HG02623 (cell line): Measurements from ENCODE around the gene USP25.

Experiments
- ATAC-seq: cut with Tn5 transposase; IDR thresholded peaks from one replicate; pipeline ENCODE4 v1.9.1; 2021; ENCODE audit warnings: moderate library complexity; ENCODE audit not compliant: unreplicated experiment

USP25 gene

GRCh38 chr21:15853126-15853525, 123.3 kb downstream of the USP25 start:
- ATAC-seq, result no peak

GRCh38 chr21:15856813-15857212, 127.0 kb downstream of the USP25 start:
- ATAC-seq, result no peak

- no peak for ATAC-seq
Measured at GRCh38 chr21:15857740-15858139, 128.0 kb downstream of the USP25 start.

- no peak for ATAC-seq
Measured at GRCh38 chr21:15860541-15860940, 130.8 kb downstream of the USP25 start.

GRCh38 chr21:15868940-15869339, 139.2 kb downstream of the USP25 start:
- ATAC-seq, result no peak

GRCh38 chr21:15870819-15871218, 141.0 kb downstream of the USP25 start:
- peak; percentile 55 for ATAC-seq

GRCh38 chr21:15872236-15872635, 142.5 kb downstream of the USP25 start:
- ATAC-seq, result no peak

GRCh38 chr21:15874615-15875014, 144.8 kb downstream of the USP25 start:
- ATAC-seq, result no peak

GRCh38 chr21:15875286-15875685, 145.5 kb downstream of the USP25 start:
- ATAC-seq, result no peak

- no peak for ATAC-seq
Measured at GRCh38 chr21:15893902-15894301, 164.1 kb downstream of the USP25 start.

GRCh38 chr21:15894596-15894995, 164.8 kb downstream of the USP25 start:
- ATAC-seq, result no peak

- ATAC-seq, result no peak
Measured at GRCh38 chr21:15895142-15896106, 165.6 kb downstream of the USP25 start.

GRCh38 chr21:15896501-15896900, 166.7 kb downstream of the USP25 start:
- ATAC-seq, result no peak

GRCh38 chr21:15904389-15904788, 174.6 kb downstream of the USP25 start:
- no peak for ATAC-seq

- ATAC-seq, result no peak
Measured at GRCh38 chr21:15908187-15908586, 178.4 kb downstream of the USP25 start.

- no peak for ATAC-seq
Measured at GRCh38 chr21:15928196-15928595, 198.4 kb downstream of the USP25 start.

GRCh38 chr21:15928686-15929425, 199.1 kb downstream of the USP25 start:
- no peak for ATAC-seq

- ATAC-seq, result no peak
Measured at GRCh38 chr21:15929536-15929935, 199.8 kb downstream of the USP25 start.
